Right ventricle myocardium superior (tissue), 1 donor: ENCODE data around the gene CLEC12A. TPM values are rescaled to one million over a fixed set of nuclear protein-coding genes. Genes with fewer than 3 reads are reported as not detected.
"Not testable (repeated sequence)": the region's sequence is repeated elsewhere in the genome, so short reads cannot be mapped to it uniquely, and the experiment has no call there.

ENCODE experiments used
- ATAC-seq: fragments of 200-7000 bp; cut with Tn5 transposase; one replicate; pipeline ENCODE4 v1.9.1; 2020; ENCODE audit warnings: mild to moderate bottlenecking; ENCODE audit not compliant: poor library complexity
- DNase-seq: peaks from one replicate; pipeline ENCODE4 v3.0.0-alpha.2; 2020
- intact Hi-C: fragments of 100-400 bp; cut with DNase I; formaldehyde crosslinking; loops from one replicate; pipeline ENCODE4 v1.11.2; 2022
- total RNA-seq: library from RNA; stranded (reverse); fragmentation: NEBNext Ultra II Directional; extraction: Animal tissue kit (Norgen Biotek cat#: 25700); gene quantifications from one replicate; pipeline ENCODE4 v1.2.1, GENCODE V29; 2021
- donor health status: DM: no; HTN: yes; CAD: no; lungs with severe emphysema.

The CLEC12A gene
- total RNA-seq, 1 donor from 2014 or later, result 7.8 TPM

- intact Hi-C loops, result no loop called here
- ATAC-seq (no peak), DNase-seq (no peak)
These were observed 13.4 kb upstream of the CLEC12A start for GRCh38 chr12:9957834-9958233.

GRCh38 chr12:9960590-9960989, 10.6 kb upstream of the CLEC12A start:
- DNase-seq, result no peak
- ATAC-seq, result no peak
- intact Hi-C loops, result no loop called here

GRCh38 chr12:9961106-9961505, 10.1 kb upstream of the CLEC12A start:
- intact Hi-C loops, result no loop called here
- ATAC-seq (no peak), DNase-seq (no peak)

GRCh38 chr12:9961901-9962300, 9.3 kb upstream of the CLEC12A start:
- ATAC-seq, result no peak

GRCh38 chr12:9969673-9970072, 1.5 kb upstream of the CLEC12A start:
- intact Hi-C loops, result no loop called here
- ATAC-seq (no peak), DNase-seq (no peak)

More at GRCh38 chr12:9961901-9962300, 9.3 kb upstream of the CLEC12A start:
- intact Hi-C loops, result no loop called here
- no peak for DNase-seq

GRCh38 chr12:9973949-9974348, 2.7 kb downstream of the CLEC12A start:
- DNase-seq (no peak), ATAC-seq (no peak)
- intact Hi-C loops, result no loop called here

- DNase-seq, ATAC-seq, intact Hi-C loops: not testable (repeated sequence)
These were observed 3.5 kb downstream of the CLEC12A start for GRCh38 chr12:9974731-9975130.

- no peak for DNase-seq
- ATAC-seq, result no peak
- intact Hi-C loops, result no loop called here
These were observed 4.4 kb downstream of the CLEC12A start for GRCh38 chr12:9975614-9976013.

- ATAC-seq, intact Hi-C loops, DNase-seq: not testable (repeated sequence)
These were observed 5.4 kb downstream of the CLEC12A start for GRCh38 chr12:9976626-9977025.

- DNase-seq (no peak), ATAC-seq (no peak)
- intact Hi-C loops, result no loop called here
These were observed 6.7 kb downstream of the CLEC12A start for GRCh38 chr12:9977916-9978315.

GRCh38 chr12:9980126-9980525, 8.9 kb downstream of the CLEC12A start:
- no peak for DNase-seq
- no peak for ATAC-seq
- intact Hi-C loops, result no loop called here

- intact Hi-C loops, result no loop called here
These were observed 20.7 kb downstream of the CLEC12A start for GRCh38 chr12:9991876-9992275.

GRCh38 chr12:9992296-9992695, 21.1 kb downstream of the CLEC12A start:
- ATAC-seq (no peak), DNase-seq (no peak)
- intact Hi-C loops, result no loop called here

More at GRCh38 chr12:9991876-9992275, 20.7 kb downstream of the CLEC12A start:
- DNase-seq (no peak), ATAC-seq (no peak)

- ATAC-seq (no peak), DNase-seq (no peak)
- intact Hi-C loops, result no loop called here
These were observed 27.8 kb downstream of the CLEC12A start, which contains the start of gene CLEC1B for GRCh38 chr12:9999016-9999415. Gene CLEC1B (minus strand): TSS chr12:9999121. CDS start chr12:9999100, 21 bp downstream.

- intact Hi-C loops, result no loop called here
- DNase-seq (no peak), ATAC-seq (no peak)
These were observed 30.1 kb downstream of the CLEC12A start for GRCh38 chr12:10001171-10001776.

GRCh38 chr12:10012630-10013330, 41.6 kb downstream of the CLEC12A start:
- intact Hi-C loops, result no loop called here
- no peak for DNase-seq
- no peak for ATAC-seq

- DNase-seq (no peak), ATAC-seq (no peak)
- intact Hi-C loops, result no loop called here
These were observed 44.2 kb downstream of the CLEC12A start for GRCh38 chr12:10015450-10015849.

- intact Hi-C loops, result no loop called here
- DNase-seq, result no peak
- ATAC-seq, result no peak
These were observed 45.7 kb downstream of the CLEC12A start for GRCh38 chr12:10016881-10017280.

- DNase-seq (no peak), ATAC-seq (no peak)
- intact Hi-C loops, result no loop called here
These were observed 47.2 kb downstream of the CLEC12A start for GRCh38 chr12:10018386-10018785.

GRCh38 chr12:10021342-10021741, 50.1 kb downstream of the CLEC12A start:
- DNase-seq, result no peak
- intact Hi-C loops, result no loop called here

More at GRCh38 chr12:10021342-10021741, 50.1 kb downstream of the CLEC12A start:
- ATAC-seq, result no peak
